GM19395 (cell line): Measurements from ENCODE around the gene TMC6.
A peak's percentile ranks its signal among the peaks of the same experiment; 100 is the strongest.
"Not testable (repeated sequence)": the region's sequence is repeated elsewhere in the genome, so short reads cannot be mapped to it uniquely, and the experiment has no call there.

Experiments
- ATAC-seq: cut with Tn5 transposase; IDR thresholded peaks from one replicate; pipeline ENCODE4 v1.9.1; 2021; ENCODE audit warnings: mild to moderate bottlenecking, moderate library complexity; ENCODE audit not compliant: unreplicated experiment

Gene TMC6

DNA sequence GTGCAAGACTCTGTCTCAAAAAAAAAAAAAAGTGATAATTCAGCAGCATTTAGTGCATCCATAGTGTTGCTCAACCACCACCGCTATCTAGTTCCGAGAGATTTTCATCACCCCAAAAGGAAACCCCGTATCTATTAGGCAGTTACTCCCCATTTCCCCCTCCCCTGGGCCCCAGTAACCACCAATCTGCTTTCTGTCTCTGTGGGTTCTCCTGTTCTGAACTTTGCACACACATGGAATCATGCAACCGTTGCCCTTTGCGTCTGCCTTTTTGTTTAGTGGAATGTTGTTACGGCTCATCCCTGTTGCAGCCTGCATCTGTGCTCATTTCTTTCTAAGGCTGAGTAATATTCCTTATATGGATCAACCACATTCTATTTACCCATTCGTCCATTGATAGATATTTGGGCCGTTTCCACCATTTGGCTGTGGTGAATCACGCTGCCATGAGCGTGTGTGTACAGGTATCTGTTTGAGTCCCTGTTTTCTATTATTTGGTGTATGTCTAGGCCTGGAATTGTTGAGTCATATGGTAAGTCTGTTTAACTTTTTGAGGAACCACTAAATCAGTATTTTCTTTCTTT is 31.1 kb upstream of the TMC6 start:
- ATAC-seq, result no peak

DNA sequence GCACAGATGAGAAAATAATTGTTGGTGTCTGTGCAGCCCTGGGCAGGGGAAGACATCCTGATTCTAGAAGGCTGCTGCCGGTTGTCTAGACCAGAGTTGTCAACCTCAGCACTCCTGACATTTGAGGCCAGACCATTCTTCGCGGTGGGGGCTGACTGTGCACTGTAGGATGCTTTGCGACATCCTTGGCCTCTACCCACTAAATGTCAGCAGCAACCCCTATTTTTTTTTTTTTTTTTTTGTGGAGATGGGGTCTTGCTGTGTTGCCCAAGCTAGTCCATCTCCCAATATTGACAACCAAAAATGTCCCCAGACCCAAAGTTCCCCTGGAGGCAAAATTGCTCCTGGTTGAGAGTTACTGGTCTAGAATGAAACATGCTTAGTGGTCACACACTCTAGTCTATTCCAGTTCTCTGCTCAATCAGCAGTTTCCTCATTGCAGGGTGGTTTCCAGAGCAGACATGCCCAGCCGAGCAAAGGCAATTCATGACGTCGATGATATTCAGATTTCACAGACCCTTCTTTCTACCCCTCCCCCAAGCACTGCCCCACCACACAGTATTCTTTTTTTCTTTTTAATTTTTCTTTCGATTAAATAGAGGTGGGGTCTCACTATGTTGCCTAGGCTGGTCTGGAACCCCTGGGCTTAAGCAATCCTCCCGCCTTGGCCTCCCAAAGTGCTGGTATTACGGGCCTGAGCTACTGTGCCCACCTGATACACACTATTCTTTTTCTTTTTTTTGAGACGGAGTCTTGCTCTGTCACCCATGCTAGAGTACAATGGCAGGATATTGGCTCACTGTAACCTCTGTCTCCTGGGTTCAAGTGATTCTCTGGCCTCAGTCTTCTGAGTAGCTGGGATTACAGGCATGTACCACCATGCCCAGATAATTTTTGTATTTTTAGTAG is 26.6 kb upstream of the TMC6 start:
- ATAC-seq, result peak; percentile 41

DNA sequence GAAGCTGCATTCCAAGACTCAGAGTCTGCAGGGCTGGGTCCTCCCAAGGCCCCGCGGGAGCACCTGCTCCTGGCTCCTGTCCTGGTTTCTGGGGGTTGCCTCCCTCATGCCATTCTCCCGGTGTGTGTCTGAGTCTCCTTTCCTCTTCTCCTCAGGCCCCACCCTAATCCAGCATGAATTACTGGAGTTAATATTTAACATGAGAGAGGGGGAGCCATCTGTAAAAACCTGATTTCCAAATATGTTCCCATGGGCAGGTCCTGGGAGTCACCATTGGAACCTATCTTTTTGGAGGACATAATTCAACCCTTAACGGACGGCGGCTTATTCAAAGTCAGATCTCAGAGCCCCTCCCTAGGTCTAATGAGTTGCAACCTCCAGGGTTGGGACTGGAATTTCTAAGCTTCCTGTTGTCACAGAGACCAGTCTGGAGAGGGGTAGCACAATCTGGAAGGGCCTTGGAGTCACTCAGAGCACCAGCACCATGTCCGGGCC is 23.0 kb upstream of the TMC6 start:
- ATAC-seq, result no peak

DNA sequence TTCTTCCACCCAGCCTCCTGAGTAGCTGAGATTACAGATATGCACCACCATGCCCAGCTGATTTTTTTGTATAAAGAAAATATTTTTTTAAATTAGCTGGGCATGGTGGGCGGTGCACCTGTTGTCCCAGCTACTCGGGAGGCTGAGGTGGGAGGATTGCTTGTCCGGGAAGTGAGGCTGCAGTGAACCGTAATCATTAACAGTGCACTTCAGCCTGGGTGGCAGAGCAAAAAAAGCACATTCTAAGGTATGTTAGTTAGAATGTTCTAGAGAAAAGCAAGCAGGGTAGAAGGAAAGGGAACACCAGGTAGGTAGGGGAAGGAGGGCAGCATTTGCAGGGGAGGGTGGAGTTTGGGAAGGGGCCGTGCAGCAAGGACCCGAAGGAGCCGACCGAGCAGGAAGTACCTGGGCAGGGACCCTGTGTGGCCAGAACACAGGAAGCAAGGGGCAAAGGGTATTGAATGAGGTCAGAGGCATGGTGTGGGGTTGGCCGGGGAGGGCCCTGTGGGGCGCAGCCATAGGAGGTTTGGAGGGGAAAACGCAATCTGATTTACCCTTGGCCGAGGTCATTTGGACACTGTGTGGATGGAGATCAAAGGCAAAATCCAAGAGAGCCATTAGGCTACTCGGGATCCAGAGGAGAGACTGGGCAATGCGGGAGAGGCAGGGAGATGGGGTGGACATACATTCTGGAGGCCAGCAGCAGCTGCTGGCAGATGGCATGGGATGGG is 19.9 kb upstream of the TMC6 start:
- ATAC-seq, result no peak

- ATAC-seq, result no peak
Measured at GRCh38 chr17:78147315-78147998, 18.9 kb upstream of the TMC6 start.

GRCh38 chr17:78146881-78147280 is 18.3 kb upstream of the TMC6 start:
- no peak for ATAC-seq

DNA sequence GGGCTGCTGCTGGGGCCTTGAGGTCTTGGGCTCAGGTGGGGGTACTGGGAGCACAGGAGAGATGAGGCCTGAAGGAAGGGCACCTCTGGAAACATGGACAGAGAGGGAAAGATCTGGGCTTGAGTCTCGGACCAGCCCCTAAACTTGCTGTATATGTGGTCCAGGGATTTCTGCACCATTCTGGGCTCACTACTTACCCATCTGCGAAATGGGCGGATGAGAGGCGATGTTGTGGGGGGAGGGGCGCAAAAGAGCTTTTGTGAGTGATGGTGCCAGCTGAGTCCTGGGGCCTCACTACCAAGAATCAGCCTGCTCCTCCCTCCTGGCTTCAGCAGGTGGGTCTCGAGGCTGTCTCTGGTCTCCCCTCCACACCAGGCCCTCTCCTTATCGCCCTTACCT is 17.9 kb upstream of the TMC6 start:
- ATAC-seq, result no peak

GRCh38 chr17:78144736-78145641 is 16.4 kb upstream of the TMC6 start:
- no peak for ATAC-seq

GRCh38 chr17:78144147-78144719 is 15.7 kb upstream of the TMC6 start:
- ATAC-seq, result no peak

DNA sequence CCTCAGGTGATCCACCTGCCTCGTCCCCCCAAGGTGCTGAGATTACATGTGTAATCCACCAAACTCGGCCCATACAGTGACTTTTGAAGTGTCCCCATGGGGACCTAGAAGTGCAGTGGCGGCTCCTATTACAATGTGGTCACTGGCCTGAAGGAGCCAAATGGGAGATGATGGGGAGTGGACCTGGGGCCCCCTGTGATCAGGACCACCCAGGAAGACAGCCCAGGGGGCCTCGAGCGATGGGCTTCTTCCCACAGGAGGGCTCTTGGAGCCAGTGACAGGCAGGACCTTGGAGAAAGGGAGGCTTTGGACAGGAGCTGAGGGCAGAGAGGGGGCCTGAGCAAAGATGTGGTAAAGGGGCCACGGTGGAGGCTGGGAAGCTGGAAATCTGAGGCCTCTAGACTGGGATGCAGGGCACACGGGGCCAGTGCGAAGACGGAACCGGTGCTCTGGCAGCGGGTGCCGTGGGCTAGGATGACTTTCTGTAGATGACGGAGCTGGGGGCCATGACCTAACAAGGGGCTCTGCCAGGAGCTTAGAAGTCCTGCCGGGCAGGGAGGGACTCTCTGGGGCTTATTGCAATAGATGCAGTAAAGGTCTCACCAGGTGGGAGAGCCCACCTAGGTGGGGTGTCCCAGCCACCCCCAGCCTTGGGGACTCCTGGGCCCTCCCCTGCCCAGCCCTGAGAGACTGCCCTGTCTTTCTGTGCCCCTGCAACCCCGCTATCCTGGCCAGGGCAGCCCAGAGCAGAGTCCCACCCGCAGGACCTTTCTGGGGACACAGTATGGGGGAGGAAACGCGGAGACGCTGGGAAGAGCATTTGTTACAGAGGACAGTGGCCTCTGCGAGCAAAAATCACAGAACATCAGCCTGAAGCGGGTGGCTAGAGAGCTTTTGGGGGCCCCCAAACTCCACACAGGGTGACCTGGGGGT is 14.9 kb upstream of the TMC6 start:
- ATAC-seq, result no peak

- no peak for ATAC-seq
Measured at GRCh38 chr17:78142119-78142861, 13.7 kb upstream of the TMC6 start.

GRCh38 chr17:78141437-78142118 is 13.0 kb upstream of the TMC6 start:
- ATAC-seq, result no peak

GRCh38 chr17:78140169-78141051 is 11.9 kb upstream of the TMC6 start:
- ATAC-seq, result peak; percentile 64

- ATAC-seq, result not testable (repeated sequence)
Measured at GRCh38 chr17:78139861-78140168, 11.3 kb upstream of the TMC6 start.

GRCh38 chr17:78138204-78139060 is 9.9 kb upstream of the TMC6 start:
- no peak for ATAC-seq
